HS-27A (cell line): ENCODE data around the gene RNF128.
"Not testable (repeated sequence)": the region's sequence is repeated elsewhere in the genome, so short reads cannot be mapped to it uniquely, and the experiment has no call there.

Experiments used
- DNase-seq: peaks from one replicate; pipeline ENCODE4 v3.0.0-alpha.2; 2012; ENCODE audit warnings: low read depth, missing footprints

The RNF128 gene

DNA sequence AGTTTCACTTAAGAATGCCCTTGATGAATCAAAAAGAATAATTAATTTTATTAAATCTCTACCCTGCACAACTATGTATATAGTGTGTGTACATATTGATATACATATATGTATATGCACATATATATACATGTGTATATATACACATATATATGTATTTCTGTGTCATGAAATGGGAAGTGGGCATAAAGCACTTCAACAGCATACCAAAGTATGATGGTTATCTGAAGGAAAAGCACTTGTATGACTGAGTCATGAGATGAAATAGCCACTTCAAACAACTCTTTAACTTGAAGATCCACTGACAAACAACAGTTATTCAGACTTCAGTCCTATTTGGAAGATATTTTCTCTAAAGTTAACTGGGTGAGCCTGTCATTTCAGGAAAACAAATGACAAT lies 16.3 kb downstream of the RNF128 start:
- DNase-seq = no peak

DNA sequence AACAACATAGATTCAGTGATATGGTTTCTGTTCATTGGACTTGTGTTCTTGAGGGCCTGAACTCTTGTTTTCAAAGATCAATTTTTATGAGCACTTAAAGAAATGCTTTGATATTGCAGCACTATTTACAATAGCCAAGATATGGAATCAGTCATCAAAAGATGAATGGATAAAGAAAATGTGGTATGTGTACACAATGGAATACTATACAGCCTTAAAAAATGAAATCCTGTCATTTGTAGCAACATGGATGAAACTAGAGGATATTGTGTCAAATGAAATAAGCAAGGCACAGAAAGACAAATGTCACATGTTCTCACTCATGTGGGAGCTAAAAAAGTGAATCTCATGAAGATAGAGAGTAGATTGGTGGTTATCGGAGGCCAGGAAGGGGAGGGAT lies 21.9 kb downstream of the RNF128 start:
- DNase-seq = no peak

DNA sequence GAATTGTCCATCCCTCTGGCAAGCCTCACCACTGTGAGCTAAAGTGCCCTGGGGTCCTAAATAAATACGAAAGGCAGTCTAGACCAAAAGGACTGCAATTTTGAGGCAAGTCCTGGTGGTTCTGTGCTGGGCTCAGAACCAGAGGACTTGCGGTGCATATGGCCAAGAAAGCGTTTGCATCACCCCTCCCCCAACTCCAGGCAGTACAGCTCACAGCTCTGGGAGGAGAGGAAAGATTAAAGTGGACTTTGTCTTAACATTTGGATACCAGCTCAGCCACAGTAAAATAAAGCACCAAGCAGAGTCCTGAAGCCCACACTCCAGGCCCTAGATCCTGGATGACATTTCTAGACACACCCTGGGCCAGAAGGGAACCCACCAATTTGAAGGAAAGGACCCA lies 24.9 kb downstream of the RNF128 start:
- DNase-seq = no peak

DNA sequence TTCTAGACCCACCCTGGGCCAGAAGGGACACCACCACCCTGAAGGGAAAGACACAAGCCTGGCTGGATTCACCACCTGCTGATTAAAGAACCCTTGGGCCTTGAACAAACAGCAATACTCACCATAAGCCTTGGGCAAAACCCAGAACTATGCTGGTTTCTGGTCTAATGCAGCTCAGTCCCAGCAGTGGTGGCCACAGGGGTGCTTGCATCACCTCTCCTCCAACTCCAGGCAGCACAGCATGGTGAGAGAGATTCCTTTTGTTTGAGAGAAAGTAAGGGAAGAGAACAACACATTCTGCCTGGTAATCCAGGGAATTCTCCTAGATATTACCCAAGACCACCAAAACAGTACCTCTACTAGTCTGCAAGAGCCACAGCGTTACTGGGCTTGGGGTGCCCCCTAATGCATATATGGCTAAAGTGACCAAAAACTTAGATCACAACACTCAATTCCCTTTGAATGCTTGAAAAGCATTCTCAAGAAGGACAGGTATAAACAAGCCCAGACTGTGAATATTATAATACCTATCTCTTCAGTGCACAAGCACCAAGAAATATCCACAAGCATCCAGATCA lies 25.7 kb downstream of the RNF128 start:
- no peak for DNase-seq

DNA sequence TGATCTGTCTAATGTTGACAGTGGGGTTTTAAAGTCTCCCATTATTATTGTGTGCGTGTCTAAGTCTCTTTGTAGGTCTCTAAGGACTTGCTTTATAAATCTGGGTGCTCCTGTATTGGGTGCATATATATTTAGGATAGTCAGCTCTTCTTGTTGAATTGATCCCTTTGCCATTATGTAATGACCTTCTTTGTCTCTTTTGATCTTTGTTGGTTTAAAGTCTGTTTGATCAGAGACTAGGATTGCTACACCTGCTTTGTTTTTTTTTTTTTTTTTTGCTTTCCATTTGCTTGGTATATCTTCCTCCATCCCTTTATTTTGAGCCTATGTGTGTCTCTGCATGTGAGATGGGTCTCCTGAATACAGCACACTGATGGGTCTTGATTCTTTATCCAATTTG lies 42.8 kb downstream of the RNF128 start:
- not testable (repeated sequence) for DNase-seq

DNA sequence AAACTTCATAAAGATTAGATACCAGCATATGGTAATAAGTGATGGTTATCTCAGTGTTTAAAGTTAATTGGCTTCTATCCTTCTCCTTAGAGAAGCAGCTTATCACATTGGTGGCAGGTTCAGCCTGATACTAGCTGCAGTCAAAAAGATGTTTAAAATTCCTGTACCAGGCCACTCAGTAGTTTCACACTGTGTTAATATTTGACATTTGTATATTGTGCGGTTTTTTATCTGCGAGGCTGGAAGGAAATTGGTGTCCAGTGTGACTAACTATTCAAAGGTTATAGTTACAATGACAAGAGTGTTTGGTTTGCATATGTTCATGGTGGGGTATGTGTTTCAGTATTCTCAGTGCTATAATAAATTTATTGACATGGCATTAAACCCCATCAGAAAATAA lies 48.5 kb downstream of the RNF128 start:
- no peak for DNase-seq

DNA sequence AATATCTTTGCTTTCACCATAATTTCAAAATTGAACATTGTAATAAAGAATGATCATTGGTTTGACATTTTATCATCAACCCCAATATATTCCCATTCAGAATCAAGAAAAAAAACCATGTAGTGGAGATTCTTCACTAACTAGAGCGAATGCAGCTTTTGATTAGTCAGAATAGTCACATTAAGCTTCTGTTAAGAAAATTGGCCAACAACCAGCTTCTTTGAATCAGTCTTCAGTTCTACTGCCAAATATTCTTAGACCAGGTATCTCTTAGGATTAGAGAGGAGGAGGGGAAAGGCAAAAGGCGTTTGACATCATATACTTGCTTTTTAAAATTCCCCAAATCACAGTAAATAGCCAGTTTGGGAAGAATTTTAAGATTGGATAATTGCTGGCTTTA lies 53.8 kb downstream of the RNF128 start:
- no peak for DNase-seq

DNA sequence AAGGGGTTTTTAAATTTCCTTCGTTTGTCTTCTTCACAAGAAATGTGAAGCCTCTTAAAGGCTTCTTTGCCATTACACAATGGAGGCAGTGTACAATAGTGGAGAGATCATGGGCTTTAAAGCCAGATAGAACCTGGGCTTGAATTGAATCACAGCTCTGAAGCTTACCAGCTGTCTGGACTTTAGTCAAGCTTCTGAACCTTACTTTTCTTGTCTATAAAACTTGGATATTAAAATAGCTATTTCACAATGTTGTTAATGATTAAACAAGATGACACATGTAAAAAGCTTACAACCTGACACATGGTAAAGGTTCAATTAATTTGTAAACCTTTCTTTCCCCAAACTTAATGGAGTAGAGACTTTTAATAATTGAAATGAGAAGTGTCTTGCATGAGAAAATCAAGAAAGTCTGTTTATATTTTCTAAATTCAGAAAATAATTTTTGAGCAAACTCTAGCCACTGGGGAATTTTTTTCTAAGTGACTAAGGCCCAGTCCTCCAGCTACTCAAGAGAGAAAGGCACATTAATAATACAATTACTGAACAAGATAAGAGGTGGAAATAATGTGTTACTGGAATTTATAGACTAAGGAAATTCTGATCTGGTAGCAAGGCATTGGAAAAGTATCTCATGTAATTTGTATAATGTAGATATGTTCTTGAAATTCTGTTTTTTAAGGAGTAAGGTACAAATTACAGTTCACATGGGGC lies 54.3 kb downstream of the RNF128 start:
- no peak for DNase-seq

DNA sequence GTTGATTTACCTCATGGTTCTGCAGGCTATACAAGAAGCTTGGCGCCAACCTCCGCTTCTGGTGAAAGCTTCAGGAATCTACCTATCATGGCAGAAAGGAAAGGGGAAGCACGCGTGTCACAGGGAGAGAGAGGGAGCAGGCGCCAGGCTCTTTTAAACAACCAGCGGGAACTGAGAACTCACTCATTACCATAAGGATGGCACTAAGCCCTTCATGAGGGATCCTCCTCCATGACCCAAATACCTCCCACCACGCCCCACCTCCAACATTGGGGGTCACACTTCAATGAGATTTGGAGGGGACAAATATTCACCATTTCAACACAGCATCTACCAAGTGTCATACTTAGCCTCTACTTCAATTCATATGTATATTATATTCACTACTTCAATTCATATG lies 57.2 kb downstream of the RNF128 start:
- DNase-seq = no peak

DNA sequence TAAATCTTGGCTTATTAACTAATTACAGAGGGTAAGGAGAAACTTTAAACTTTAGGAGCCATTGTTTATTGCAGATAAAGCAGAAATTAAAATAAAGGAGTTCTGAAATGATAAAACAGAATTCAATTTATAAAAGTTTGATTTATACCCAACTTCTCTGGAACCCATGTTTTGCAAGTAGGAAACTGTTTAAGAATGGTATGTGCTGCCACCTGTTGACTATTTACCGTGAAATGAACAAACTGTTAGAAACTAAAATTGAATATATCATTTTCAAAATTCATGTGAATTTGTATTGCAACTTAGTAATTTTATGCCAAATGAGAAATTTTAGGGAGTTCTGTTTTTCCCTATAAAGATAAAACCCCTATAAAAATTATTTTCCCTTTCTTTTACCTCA lies 65.0 kb downstream of the RNF128 start:
- no peak for DNase-seq

DNA sequence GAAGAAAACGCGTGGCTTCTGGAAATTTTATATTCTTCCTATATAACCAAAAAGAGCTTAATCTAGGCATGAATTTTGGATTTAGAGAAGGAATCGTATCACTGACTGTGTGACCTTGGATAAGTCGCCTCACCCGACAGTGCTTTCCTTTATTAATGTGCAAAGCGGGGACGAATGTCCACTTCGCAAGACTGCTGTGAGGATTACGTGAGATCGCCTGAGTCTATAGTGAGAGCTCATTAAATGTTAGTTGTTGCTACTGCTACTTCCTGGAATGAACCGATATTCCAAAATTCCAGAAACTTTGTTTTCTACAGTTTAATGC lies 75.5 kb downstream of the RNF128 start:
- no peak for DNase-seq

DNA sequence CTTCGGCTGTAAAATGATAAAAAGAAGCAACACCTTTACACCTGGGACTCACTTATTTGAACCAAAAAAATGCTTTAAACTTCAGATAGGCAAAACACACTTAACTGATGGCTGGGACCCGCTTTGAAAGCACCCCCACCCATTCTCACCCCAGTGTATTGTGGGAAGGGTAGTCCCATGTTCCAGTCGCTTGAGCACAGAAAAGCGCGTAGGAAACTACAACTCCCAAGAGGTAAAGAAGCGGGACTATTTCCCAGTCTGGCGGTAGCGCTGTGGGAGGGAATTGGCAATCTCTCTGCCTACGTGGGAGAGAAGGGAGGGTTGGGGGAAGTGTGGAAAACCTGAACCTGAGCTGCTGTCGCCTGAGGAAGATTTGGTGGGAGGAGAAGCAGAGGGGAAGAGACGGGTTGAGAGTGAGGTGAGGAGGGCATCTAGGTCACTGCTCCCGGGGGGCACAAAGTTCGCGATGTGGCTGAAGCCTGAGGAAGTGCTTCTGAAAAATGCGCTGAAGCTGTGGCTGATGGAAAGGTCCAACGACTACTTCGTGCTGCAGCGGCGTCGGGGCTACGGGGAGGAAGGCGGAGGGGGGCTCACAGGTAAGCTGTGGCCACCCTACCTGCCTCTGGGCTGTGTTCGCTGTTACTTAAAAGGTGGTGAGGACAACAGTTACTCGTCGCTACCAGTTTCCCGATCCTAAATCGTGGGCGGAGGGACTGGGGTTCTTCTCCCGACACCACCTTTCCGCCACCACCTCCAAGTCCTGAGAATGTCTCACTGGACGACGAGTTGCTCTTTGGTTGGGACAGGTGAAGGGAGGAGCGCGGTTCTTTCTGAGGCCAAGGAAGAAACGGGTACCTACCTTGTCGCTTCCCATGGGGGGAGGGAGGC lies 76.1 kb downstream of the RNF128 start, which contains the start of gene TBC1D8B:
TSS of gene TBC1D8B (plus strand) at position 286 of the 888 bp plus-strand sequence. CDS start at position 467, 181 bp downstream.
- DNase-seq = peak; percentile 65

DNA sequence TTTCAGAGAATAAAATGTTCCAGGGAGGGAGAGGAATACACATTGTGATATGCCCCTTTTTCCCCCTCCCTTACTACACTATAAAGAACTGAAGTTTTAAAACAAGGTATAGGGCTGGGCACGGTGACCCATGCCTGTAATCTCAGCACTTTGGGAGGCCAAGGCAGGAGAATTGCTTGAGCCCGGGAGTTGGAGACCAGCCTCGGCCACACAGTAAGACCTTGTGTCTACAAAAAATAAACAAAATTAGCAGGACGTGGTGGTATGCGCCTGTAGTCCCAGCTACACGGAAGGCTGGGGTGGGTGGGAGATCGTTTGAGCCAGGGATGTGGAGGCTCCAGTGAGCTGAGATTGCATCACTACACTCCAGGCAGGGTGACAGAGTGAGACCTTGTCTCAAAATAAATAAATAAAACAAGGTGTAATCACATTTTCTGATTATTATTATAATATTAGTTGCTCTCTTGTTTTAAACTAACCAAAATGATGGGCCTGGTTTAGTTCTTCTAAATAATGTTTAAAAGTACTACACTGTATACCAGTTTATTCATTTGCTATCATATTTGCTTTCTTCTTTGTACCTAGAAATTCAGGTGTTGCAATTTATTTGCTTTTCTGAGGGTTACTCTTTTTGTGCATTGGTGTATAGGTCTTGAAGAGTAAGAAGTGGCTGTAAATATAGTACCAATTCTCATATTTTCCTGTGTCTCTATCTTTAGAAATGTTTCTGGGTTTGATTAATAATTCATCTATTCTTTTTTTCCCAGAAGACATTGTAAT lies 84.8 kb downstream of the RNF128 start:
- DNase-seq = no peak

DNA sequence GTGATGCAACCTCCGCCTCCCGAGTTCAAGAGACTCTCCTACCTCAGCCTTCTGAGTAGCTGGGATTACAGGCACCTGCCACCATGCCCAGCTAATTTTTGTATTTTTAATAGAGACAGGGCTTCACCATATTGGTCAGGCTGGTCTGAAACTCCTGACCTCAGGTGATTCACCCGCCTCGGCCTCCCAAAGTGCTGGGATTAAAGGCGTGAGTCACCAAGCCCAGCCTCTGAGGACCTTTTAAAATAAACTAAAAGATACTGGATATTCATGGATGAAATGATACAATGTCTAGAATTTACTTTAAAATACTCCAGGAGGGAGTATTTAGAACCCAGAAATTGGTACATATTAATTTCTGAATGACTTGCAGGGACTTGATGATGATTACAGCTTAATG lies 86.4 kb downstream of the RNF128 start:
- not testable (repeated sequence) for DNase-seq

DNA sequence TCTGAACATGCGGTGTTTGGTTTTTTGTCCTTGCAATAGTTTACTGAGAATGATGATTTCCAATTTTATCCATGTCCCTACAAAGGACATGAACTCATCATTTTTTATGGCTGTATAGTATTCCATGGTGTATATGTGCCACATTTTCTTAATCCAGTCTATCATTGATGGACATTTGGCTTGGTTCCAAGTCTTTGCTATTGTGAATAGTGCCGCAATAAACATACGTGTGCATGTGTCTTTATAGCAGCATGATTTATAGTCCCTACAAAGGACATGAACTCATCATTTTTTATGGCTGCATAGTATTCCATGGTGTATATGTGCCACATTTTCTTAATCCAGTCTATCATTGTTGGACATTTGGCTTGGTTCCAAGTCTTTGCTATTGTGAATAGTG lies 87.6 kb downstream of the RNF128 start:
- not testable (repeated sequence) for DNase-seq
